Measurements from ENCODE around the gene HACE1.

HACE1 gene

GRCh38 chr6:104692008-104692407 lies 167.7 kb downstream of the HACE1 start:
- H3K27ac ChIP-seq (ENCODE audit: low read length), result no peak overlapping the region
- DNase-seq, result no peak
- no peak overlapping the region for H3K4me3 ChIP-seq (ENCODE audit: low read depth in 1 of 2, low read length in 2 of 2)
- H3K4me1 ChIP-seq (ENCODE audit: insufficient read depth, low read length), result no peaks in the 10 kb centered on the region
- TF ChIP-seq EZH2 (IDR thresholded peaks at IDR 0.05; ENCODE audit: borderline replicate concordance, low read depth, low read length, severe bottlenecking), result no peak
- no peak for TF ChIP-seq CTCF (IDR thresholded peaks at IDR 0.05; ENCODE audit: borderline replicate concordance, extremely low read depth, low read length, poor library complexity, severe bottlenecking)
- H3K79me2 ChIP-seq (ENCODE audit: insufficient read depth, low read length), result no peaks in the 10 kb centered on the region
- H3K9ac ChIP-seq (ENCODE audit: low read depth, low read length), result no peak overlapping the region
- no peaks in the 10 kb centered on the region for H3K9me3 ChIP-seq (ENCODE audit: insufficient read depth, low read length, severe bottlenecking)
- no peak overlapping the region for H2AFZ ChIP-seq (ENCODE audit: low read depth, low read length)
- no peaks in the 10 kb centered on the region for H3K36me3 ChIP-seq (ENCODE audit: insufficient read depth, low read length)
- no peaks in the 10 kb centered on the region for H4K20me1 ChIP-seq (ENCODE audit: insufficient read depth, low read length)
- no peaks in the 10 kb centered on the region for H3K27me3 ChIP-seq (ENCODE audit: insufficient read depth, low read length, poor library complexity)
- no peak for ATAC-seq (ENCODE audit: insufficient read depth, low read depth)
- H3K4me2 ChIP-seq (ENCODE audit: insufficient read depth, low read length), result no peak overlapping the region

GRCh38 chr6:104689551-104690205 lies 170.0 kb downstream of the HACE1 start:
- no peak for DNase-seq
- Histone ChIP-seq H3K9ac (ENCODE audit: low read depth, low read length) (no peak overlapping the region), H3K4me2 (ENCODE audit: insufficient read depth, low read length) (no peak overlapping the region), H3K79me2 (ENCODE audit: insufficient read depth, low read length) (no peaks in the 10 kb centered on the region), H3K4me3 (ENCODE audit: low read depth in 1 of 2, low read length in 2 of 2) (no peak overlapping the region), H3K27me3 (ENCODE audit: insufficient read depth, low read length, poor library complexity) (no peaks in the 10 kb centered on the region), H3K9me3 (ENCODE audit: insufficient read depth, low read length, severe bottlenecking) (no peaks in the 10 kb centered on the region), H3K4me1 (ENCODE audit: insufficient read depth, low read length) (no peaks in the 10 kb centered on the region), H2AFZ (ENCODE audit: low read depth, low read length) (no peak overlapping the region), H3K36me3 (ENCODE audit: insufficient read depth, low read length) (no peaks in the 10 kb centered on the region), H4K20me1 (ENCODE audit: insufficient read depth, low read length) (no peaks in the 10 kb centered on the region), H3K27ac (ENCODE audit: low read length) (no peak overlapping the region)
- TF ChIP-seq EZH2 (IDR thresholded peaks at IDR 0.05; ENCODE audit: borderline replicate concordance, low read depth, low read length, severe bottlenecking), result no peak
- no peak for TF ChIP-seq CTCF (IDR thresholded peaks at IDR 0.05; ENCODE audit: borderline replicate concordance, extremely low read depth, low read length, poor library complexity, severe bottlenecking)
- peak; percentile 56; the same call in 1 of the 3 replicates for ATAC-seq (ENCODE audit: insufficient read depth, low read depth)

- Histone ChIP-seq H3K9ac (ENCODE audit: low read depth, low read length) (no peak overlapping the region), H3K27ac (ENCODE audit: low read length) (no peak overlapping the region), H3K9me3 (ENCODE audit: insufficient read depth, low read length, severe bottlenecking) (no peaks in the 10 kb centered on the region), H3K4me2 (ENCODE audit: insufficient read depth, low read length) (no peak overlapping the region), H3K4me1 (ENCODE audit: insufficient read depth, low read length) (no peaks in the 10 kb centered on the region), H3K4me3 (ENCODE audit: low read depth in 1 of 2, low read length in 2 of 2) (no peak overlapping the region), H4K20me1 (ENCODE audit: insufficient read depth, low read length) (no peaks in the 10 kb centered on the region), H3K27me3 (ENCODE audit: insufficient read depth, low read length, poor library complexity) (no peaks in the 10 kb centered on the region), H3K36me3 (ENCODE audit: insufficient read depth, low read length) (no peaks in the 10 kb centered on the region), H3K79me2 (ENCODE audit: insufficient read depth, low read length) (no peaks in the 10 kb centered on the region), H2AFZ (ENCODE audit: low read depth, low read length) (no peak overlapping the region)
- ATAC-seq (ENCODE audit: insufficient read depth, low read depth), result no peak
- TF ChIP-seq CTCF (IDR thresholded peaks at IDR 0.05; ENCODE audit: borderline replicate concordance, extremely low read depth, low read length, poor library complexity, severe bottlenecking), result no peak
- no peak for DNase-seq
Observed at GRCh38 chr6:104688283-104688969, 171.3 kb downstream of the HACE1 start.
